MM.1S (cell line): ENCODE results near the gene SH3RF3.

Experiments
- DNase-seq: peaks from one replicate; pipeline ENCODE4 v3.0.0-alpha.2; 2015
- H2AFZ ChIP-seq: fragments of 300-600 bp; sonication (generic); 2 replicates; pipeline ENCODE4 v1.6.0; 2016; ENCODE audit warnings: antibody characterized with exemption, low read length
- H3F3A ChIP-seq: fragments of 300-600 bp; sonication (generic); 2 replicates; pipeline ENCODE4 v1.6.1; 2016; ENCODE audit warnings: mild to moderate bottlenecking, antibody characterized with exemption, low read length, moderate library complexity, mixed read lengths; ENCODE audit not compliant: insufficient read depth
- H3K27ac ChIP-seq: fragments of 300-600 bp; sonication (generic); 2 replicates; pipeline ENCODE4 v1.5.1; 2016; ENCODE audit warnings: mild to moderate bottlenecking, low read length
- H3K27me3 ChIP-seq: fragments of 300-600 bp; sonication (generic); replicated peaks from 2 replicates; pipeline ENCODE4 v1.6.0; 2016; ENCODE audit warnings: low read length; ENCODE audit not compliant: insufficient read depth
- H3K36me3 ChIP-seq: fragments of 300-600 bp; sonication (generic); replicated peaks from 2 replicates; pipeline ENCODE4 v1.6.1; 2016; ENCODE audit warnings: mild to moderate bottlenecking, low read length, mixed read lengths; ENCODE audit not compliant: insufficient read depth
- H3K4me1 ChIP-seq: fragments of 300-600 bp; sonication (generic); 2 replicates; pipeline ENCODE4 v1.6.1; 2016; ENCODE audit warnings: low read length, mixed read lengths
- H3K4me2 ChIP-seq: fragments of 300-600 bp; sonication (generic); 2 replicates; pipeline ENCODE4 v1.6.0; 2016; ENCODE audit warnings: low read depth, low read length
- H3K4me3 ChIP-seq: fragments of 300-600 bp; sonication (generic); 2 replicates; pipeline ENCODE4 v1.5.1; 2016; ENCODE audit warnings: low read length, mixed read lengths
- H3K79me2 ChIP-seq: fragments of 300-600 bp; sonication (generic); 2 replicates; pipeline ENCODE4 v1.6.1; 2016; ENCODE audit warnings: mixed run types, low read length, mixed read lengths
- H3K9ac ChIP-seq: fragments of 300-600 bp; sonication (generic); 2 replicates; pipeline ENCODE4 v1.6.1; 2016; ENCODE audit warnings: low read length, mixed read lengths
- H3K9me2 ChIP-seq: fragments of 300-600 bp; sonication (generic); replicated peaks from 2 replicates; pipeline ENCODE4 v1.6.1; 2016; ENCODE audit warnings: mild to moderate bottlenecking, low read length, mixed read lengths; ENCODE audit not compliant: insufficient read depth
- H3K9me3 ChIP-seq: fragments of 300-600 bp; sonication (generic); replicated peaks from 2 replicates; pipeline ENCODE4 v1.6.1; 2016; ENCODE audit warnings: mild to moderate bottlenecking, low read length, mixed read lengths; ENCODE audit not compliant: insufficient read depth
- H4K20me1 ChIP-seq: fragments of 300-600 bp; sonication (generic); 2 replicates; pipeline ENCODE4 v1.6.1; 2016; ENCODE audit warnings: mild to moderate bottlenecking, low read length, moderate library complexity, mixed read lengths; ENCODE audit not compliant: insufficient read depth
- EZH2 ChIP-seq: fragments of 300-600 bp; sonication (generic); optimal IDR thresholded peaks from 2 replicates; pipeline ENCODE3; 2017; ENCODE audit warnings: low read depth, mild to moderate bottlenecking, antibody characterized with exemption, low read length, mixed read lengths
- EZH2phosphoT487 ChIP-seq: fragments of 300-600 bp; sonication (generic); IDR thresholded peaks from 2 replicates; pipeline ENCODE4 v1.6.1; 2018; ENCODE audit warnings: antibody characterized with exemption, low read length
- TF ChIP-seq, protein P1 (sequence below): fragments of 300-600 bp; sonication (generic); IDR thresholded peaks from 2 replicates; pipeline ENCODE4 v1.5.1; 2016; ENCODE audit warnings: antibody characterized with exemption, low read length, mixed read lengths

SH3RF3 gene

DNA sequence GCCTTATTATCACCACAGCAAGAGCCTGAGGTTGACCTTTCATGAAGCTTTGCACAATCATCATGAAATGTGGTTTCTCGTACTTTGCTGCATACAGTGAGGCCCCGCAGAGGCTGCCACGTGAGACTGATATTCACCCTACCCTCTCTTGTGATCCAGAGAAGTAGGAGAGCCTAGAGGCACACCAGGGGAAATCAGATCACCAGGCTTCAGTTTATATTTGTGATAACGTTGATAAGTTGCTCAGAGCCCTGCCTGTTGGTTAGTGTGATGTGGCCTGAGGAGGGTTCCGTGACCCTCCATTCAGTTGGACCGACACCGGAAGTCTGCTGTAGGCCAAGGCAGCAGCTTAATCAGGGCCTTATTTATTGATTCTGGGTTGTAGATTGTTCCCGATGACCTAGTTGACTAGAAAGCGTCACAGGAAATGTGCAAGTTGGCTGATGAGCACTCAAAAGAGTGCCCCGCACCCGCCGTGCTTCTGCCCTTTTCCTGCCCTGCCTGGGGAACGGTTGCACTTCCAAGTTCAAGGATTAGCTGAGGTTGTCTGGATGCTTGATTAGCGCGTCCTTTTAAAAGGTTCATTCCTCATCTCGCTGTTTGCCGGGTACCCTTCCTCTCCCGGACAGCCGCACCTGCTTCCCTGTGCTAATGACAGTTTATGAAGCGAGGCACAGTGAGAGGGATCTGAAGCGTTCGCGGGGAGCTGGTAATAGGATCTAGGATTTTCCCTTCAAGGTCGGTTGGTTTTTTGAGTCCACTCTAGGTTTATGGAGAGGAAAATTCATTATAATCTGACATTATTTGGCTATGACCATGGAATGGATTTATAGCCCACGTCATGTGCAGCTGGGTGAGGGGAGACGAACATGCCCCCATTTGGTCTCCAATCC, 146.4 kb downstream of the SH3RF3 start:
- no peaks in the 10 kb centered on the region for H3K9me2 ChIP-seq
- no peak overlapping the region for H3K4me2 ChIP-seq
- no peak overlapping the region for H3K4me3 ChIP-seq
- H2AFZ ChIP-seq: no peak overlapping the region
- TF ChIP-seq EZH2phosphoT487 (no peak), EZH2 (no peak)
- TF ChIP-seq, protein P1, sequence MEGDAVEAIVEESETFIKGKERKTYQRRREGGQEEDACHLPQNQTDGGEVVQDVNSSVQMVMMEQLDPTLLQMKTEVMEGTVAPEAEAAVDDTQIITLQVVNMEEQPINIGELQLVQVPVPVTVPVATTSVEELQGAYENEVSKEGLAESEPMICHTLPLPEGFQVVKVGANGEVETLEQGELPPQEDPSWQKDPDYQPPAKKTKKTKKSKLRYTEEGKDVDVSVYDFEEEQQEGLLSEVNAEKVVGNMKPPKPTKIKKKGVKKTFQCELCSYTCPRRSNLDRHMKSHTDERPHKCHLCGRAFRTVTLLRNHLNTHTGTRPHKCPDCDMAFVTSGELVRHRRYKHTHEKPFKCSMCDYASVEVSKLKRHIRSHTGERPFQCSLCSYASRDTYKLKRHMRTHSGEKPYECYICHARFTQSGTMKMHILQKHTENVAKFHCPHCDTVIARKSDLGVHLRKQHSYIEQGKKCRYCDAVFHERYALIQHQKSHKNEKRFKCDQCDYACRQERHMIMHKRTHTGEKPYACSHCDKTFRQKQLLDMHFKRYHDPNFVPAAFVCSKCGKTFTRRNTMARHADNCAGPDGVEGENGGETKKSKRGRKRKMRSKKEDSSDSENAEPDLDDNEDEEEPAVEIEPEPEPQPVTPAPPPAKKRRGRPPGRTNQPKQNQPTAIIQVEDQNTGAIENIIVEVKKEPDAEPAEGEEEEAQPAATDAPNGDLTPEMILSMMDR: no peak
- no peaks in the 10 kb centered on the region for H3K9me3 ChIP-seq
- H3F3A ChIP-seq: no peaks in the 10 kb centered on the region
- no peak for DNase-seq
- no peaks in the 10 kb centered on the region for H3K27me3 ChIP-seq
- no peak overlapping the region for H3K9ac ChIP-seq
- peaks cover 94% of the 10 kb centered on the region for H3K79me2 ChIP-seq
- no peak overlapping the region for H3K27ac ChIP-seq
- no peaks in the 10 kb centered on the region for H3K36me3 ChIP-seq
- no peaks in the 10 kb centered on the region for H3K4me1 ChIP-seq
- H4K20me1 ChIP-seq: no peaks in the 10 kb centered on the region

DNA sequence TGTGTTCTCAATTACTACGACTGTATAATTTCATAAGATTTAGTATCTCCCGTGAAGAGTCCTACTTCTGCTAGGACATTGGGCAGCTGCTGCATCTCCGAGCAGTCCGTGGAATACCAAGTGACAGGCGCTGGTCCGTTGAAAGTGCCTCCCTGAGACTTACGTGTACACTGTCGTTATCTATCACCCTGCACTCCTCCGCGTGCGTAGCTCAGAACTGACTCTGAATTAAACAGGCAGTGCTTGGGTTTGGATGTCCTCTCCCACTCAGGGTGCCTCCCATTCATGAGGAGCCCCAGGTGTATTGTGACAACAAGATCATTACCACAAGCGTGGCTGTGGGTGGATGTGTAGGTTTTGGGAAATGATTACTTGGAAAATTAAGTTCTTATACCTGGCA, 148.4 kb downstream of the SH3RF3 start:
- no peaks in the 10 kb centered on the region for H3K4me1 ChIP-seq
- no peak overlapping the region for H3K27ac ChIP-seq
- no peak overlapping the region for H3K4me3 ChIP-seq
- DNase-seq: no peak
- no peaks in the 10 kb centered on the region for H3K27me3 ChIP-seq
- H3K9ac ChIP-seq: no peak overlapping the region
- H3F3A ChIP-seq: no peaks in the 10 kb centered on the region
- no peak overlapping the region for H3K4me2 ChIP-seq
- no peaks in the 10 kb centered on the region for H3K9me2 ChIP-seq
- no peak overlapping the region for H2AFZ ChIP-seq
- no peaks in the 10 kb centered on the region for H4K20me1 ChIP-seq
- H3K79me2 ChIP-seq: peaks cover 95% of the 10 kb centered on the region
- TF ChIP-seq EZH2: no peak
- no peak for TF ChIP-seq EZH2phosphoT487
- TF ChIP-seq, protein P1: no peak
- no peaks in the 10 kb centered on the region for H3K9me3 ChIP-seq
- H3K36me3 ChIP-seq: no peaks in the 10 kb centered on the region

DNA sequence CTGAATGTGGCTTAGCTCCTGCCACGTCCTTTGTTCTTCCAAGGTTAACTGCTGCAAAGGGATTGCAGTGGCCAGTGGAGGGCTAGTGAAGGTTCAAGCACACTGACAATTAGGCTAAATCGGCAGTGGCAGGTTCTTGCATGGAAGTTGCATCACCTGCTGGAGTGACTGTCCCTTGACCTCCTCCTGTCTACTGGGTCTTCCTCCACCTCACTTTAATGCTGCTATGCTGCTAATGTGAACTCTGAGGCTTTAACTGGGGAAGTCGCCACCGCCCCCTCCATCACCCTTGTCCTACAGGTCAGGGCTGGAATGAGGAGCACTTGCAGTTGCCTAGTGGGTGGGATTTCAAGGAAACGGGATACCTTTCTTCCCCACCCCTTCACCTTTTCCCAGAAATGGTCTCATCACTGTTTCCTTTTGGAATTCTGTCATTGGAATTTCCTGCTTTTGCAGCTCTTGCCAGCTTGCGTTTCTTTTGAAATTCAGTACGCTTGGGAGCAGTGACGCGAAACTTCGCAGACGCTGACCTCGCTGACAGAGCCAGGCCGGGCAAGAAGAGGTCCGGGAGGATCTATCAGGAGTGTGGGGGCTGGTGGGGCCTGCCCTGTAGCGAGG, 150.3 kb downstream of the SH3RF3 start:
- H3K4me1 ChIP-seq: no peaks in the 10 kb centered on the region
- no peaks in the 10 kb centered on the region for H3K27me3 ChIP-seq
- no peaks in the 10 kb centered on the region for H3K36me3 ChIP-seq
- no peaks in the 10 kb centered on the region for H3K9me2 ChIP-seq
- H3K79me2 ChIP-seq: peaks cover 95% of the 10 kb centered on the region
- H3K4me2 ChIP-seq: no peak overlapping the region
- H3F3A ChIP-seq: no peaks in the 10 kb centered on the region
- H3K27ac ChIP-seq: no peak overlapping the region
- H3K9ac ChIP-seq: no peak overlapping the region
- TF ChIP-seq, protein P1: no peak
- TF ChIP-seq EZH2phosphoT487 (no peak), EZH2 (no peak)
- no peaks in the 10 kb centered on the region for H3K9me3 ChIP-seq
- no peak for DNase-seq
- H2AFZ ChIP-seq: no peak overlapping the region
- no peaks in the 10 kb centered on the region for H4K20me1 ChIP-seq
- H3K4me3 ChIP-seq: no peak overlapping the region
